Chondrocyte (in vitro differentiated cells): ENCODE data around the gene SLC22A16. TPM values are rescaled to one million over a fixed set of nuclear protein-coding genes. Genes with fewer than 3 reads are reported as not detected.

ENCODE experiments used
- DNase-seq: peaks from one replicate; pipeline ENCODE4 v3.0.0; 2021; ENCODE audit warnings: mixed read lengths, low spot score
- H3K27ac Mint-ChIP-seq: one replicate; pipeline ENCODE4 v1.8.0; 2021; ENCODE audit warnings: mild to moderate bottlenecking, moderate library complexity, mixed read lengths; ENCODE audit not compliant: unreplicated experiment
- H3K27me3 Mint-ChIP-seq: 2 replicates; pipeline ENCODE4 v1.8.0; 2021; ENCODE audit warnings: low read depth, mixed read lengths
- H3K36me3 Mint-ChIP-seq: 2 replicates; pipeline ENCODE4 v1.8.0; 2021; ENCODE audit warnings: low read depth, mixed read lengths
- H3K4me1 Mint-ChIP-seq: 2 replicates; pipeline ENCODE4 v1.8.0; 2021; ENCODE audit warnings: low read depth, mild to moderate bottlenecking, mixed read lengths
- H3K4me3 Mint-ChIP-seq: one replicate; pipeline ENCODE4 v1.8.0; 2021; ENCODE audit warnings: mild to moderate bottlenecking, moderate library complexity, mixed read lengths; ENCODE audit not compliant: unreplicated experiment
- H3K9me3 Mint-ChIP-seq: 2 replicates; pipeline ENCODE4 v1.8.0; 2021; ENCODE audit warnings: low read depth, mixed read lengths
- CTCF ChIP-seq: fragments of 200-600 bp; sonication (generic); IDR thresholded peaks from 2 replicates; pipeline ENCODE4 v1.5.0; 2021; ENCODE audit warnings: antibody characterized with exemption, mild to moderate bottlenecking, moderate library complexity
- total RNA-seq: library from RNA; stranded (reverse); gene quantifications from 3 replicates; pipeline ENCODE4 v1.2.1, GENCODE V29; 2021

The SLC22A16 gene
- total RNA-seq, 1 donor from 2014 or later: not detected

- no peaks in the 10 kb centered on the region for H3K4me1 Mint-ChIP-seq
- H3K36me3 Mint-ChIP-seq: no peaks in the 10 kb centered on the region
- DNase-seq: no peak
- no peak for TF ChIP-seq CTCF
- H3K9me3 Mint-ChIP-seq: no peaks in the 10 kb centered on the region
- no peak overlapping the region for H3K27ac Mint-ChIP-seq
- no peaks in the 10 kb centered on the region for H3K27me3 Mint-ChIP-seq
- H3K4me3 Mint-ChIP-seq: no peak overlapping the region
Measured at GRCh38 chr6:110520992-110521543, 44.7 kb upstream of the SLC22A16 start.

- TF ChIP-seq CTCF: no peak
- no peak overlapping the region for H3K4me3 Mint-ChIP-seq
- H3K4me1 Mint-ChIP-seq: no peaks in the 10 kb centered on the region
- no peak overlapping the region for H3K27ac Mint-ChIP-seq
- H3K9me3 Mint-ChIP-seq: no peaks in the 10 kb centered on the region
- H3K27me3 Mint-ChIP-seq: no peaks in the 10 kb centered on the region
- H3K36me3 Mint-ChIP-seq: no peaks in the 10 kb centered on the region
- DNase-seq: no peak
Measured at GRCh38 chr6:110520209-110520965, 44.0 kb upstream of the SLC22A16 start.

- H3K27me3 Mint-ChIP-seq: no peaks in the 10 kb centered on the region
- no peak for DNase-seq
- H3K36me3 Mint-ChIP-seq: no peaks in the 10 kb centered on the region
- TF ChIP-seq CTCF: no peak
- no peaks in the 10 kb centered on the region for H3K4me1 Mint-ChIP-seq
- no peak overlapping the region for H3K4me3 Mint-ChIP-seq
- no peaks in the 10 kb centered on the region for H3K9me3 Mint-ChIP-seq
- H3K27ac Mint-ChIP-seq: no peak overlapping the region
Measured at GRCh38 chr6:110517601-110518281, 41.3 kb upstream of the SLC22A16 start.

GRCh38 chr6:110517034-110517433 is 40.6 kb upstream of the SLC22A16 start:
- no peak for TF ChIP-seq CTCF
- H3K36me3 Mint-ChIP-seq: no peaks in the 10 kb centered on the region
- DNase-seq: no peak
- H3K4me1 Mint-ChIP-seq: no peaks in the 10 kb centered on the region
- no peaks in the 10 kb centered on the region for H3K27me3 Mint-ChIP-seq
- no peak overlapping the region for H3K4me3 Mint-ChIP-seq
- no peaks in the 10 kb centered on the region for H3K9me3 Mint-ChIP-seq
- no peak overlapping the region for H3K27ac Mint-ChIP-seq

GRCh38 chr6:110514818-110515217 is 38.4 kb upstream of the SLC22A16 start:
- H3K27ac Mint-ChIP-seq: no peak overlapping the region
- no peak for TF ChIP-seq CTCF

More at GRCh38 chr6:110514818-110515217, 38.4 kb upstream of the SLC22A16 start:
- Mint-ChIP-seq H3K9me3 (no peaks in the 10 kb centered on the region), H3K27me3 (no peaks in the 10 kb centered on the region), H3K36me3 (no peaks in the 10 kb centered on the region), H3K4me1 (peaks cover 1% of the 10 kb centered on the region), H3K4me3 (no peak overlapping the region)
- DNase-seq: no peak
